Limb (tissue), 2 donors: ENCODE measurements around the gene TNS1.
A peak's percentile ranks its signal among the peaks of the same experiment; 100 is the strongest.
"Not testable (repeated sequence)": the region's sequence is repeated elsewhere in the genome, so short reads cannot be mapped to it uniquely, and the experiment has no call there.

ENCODE experiments used
- DNase-seq, 2 donors: peaks; one replicate each; pipeline ENCODE4 v3.0.0-alpha.2; 2016; ENCODE audit errors: extremely low spot score in 2 of 2

The TNS1 gene

GRCh38 chr2:218029366-218030360, 26.9 kb upstream of the TNS1 start:
- DNase-seq: no peak

GRCh38 chr2:218028562-218029348, 26.0 kb upstream of the TNS1 start:
- DNase-seq: no peak

GRCh38 chr2:218028189-218028495, 25.3 kb upstream of the TNS1 start:
- DNase-seq: no peak

- no peak for DNase-seq
Observed at GRCh38 chr2:218027426-218028188, 24.8 kb upstream of the TNS1 start.

GRCh38 chr2:218026676-218027425, 24.1 kb upstream of the TNS1 start:
- DNase-seq: peak in 1 of 2 donors; percentile 36

GRCh38 chr2:218026244-218026643, 23.4 kb upstream of the TNS1 start:
- no peak for DNase-seq

GRCh38 chr2:218024871-218025270, 22.1 kb upstream of the TNS1 start:
- DNase-seq: no peak

GRCh38 chr2:218024336-218024735, 21.5 kb upstream of the TNS1 start:
- no peak for DNase-seq

GRCh38 chr2:218023636-218024035, 20.8 kb upstream of the TNS1 start:
- DNase-seq: peak in 1 of 2 donors; percentile 18

GRCh38 chr2:218022851-218023530, 20.2 kb upstream of the TNS1 start:
- DNase-seq: peak in 1 of 2 donors; percentile 19

- DNase-seq: peak in 1 of 2 donors; percentile 21
Observed at GRCh38 chr2:218022131-218022850, 19.5 kb upstream of the TNS1 start.

GRCh38 chr2:218021536-218022071, 18.8 kb upstream of the TNS1 start:
- peak in 1 of 2 donors; percentile 29 for DNase-seq

GRCh38 chr2:218020966-218021535, 18.3 kb upstream of the TNS1 start:
- DNase-seq: peak in 1 of 2 donors; percentile 21

GRCh38 chr2:218020281-218020680, 17.5 kb upstream of the TNS1 start:
- no peak for DNase-seq

GRCh38 chr2:218019411-218020060, 16.7 kb upstream of the TNS1 start:
- no peak for DNase-seq

- DNase-seq: not testable (repeated sequence)
Observed at GRCh38 chr2:218018842-218019125, 16.0 kb upstream of the TNS1 start.

- no peak for DNase-seq
Observed at GRCh38 chr2:218017211-218018053, 14.6 kb upstream of the TNS1 start.

GRCh38 chr2:218016810-218017209, 14.0 kb upstream of the TNS1 start:
- DNase-seq: no peak
